Stimulated activated naive CD8-positive, alpha-beta T cell treated with anti-CD3 and anti-CD28 coated beads, Interleukin-15, amount 100 ng/mL, for 72 hours (primary cell): Measurements from ENCODE around the gene SLK.

ENCODE experiments used
- ATAC-seq: fragments of 150-1000 bp; cut with Tn5 transposase; 2 replicates; pipeline ENCODE4 v1.10.0; 2021; ENCODE audit warnings: mild to moderate bottlenecking, moderate library complexity
- DNase-seq, 2 donors: peaks; one replicate each; pipeline ENCODE4 v3.0.0; 2021 to 2022
- H3K27ac Mint-ChIP-seq, 2 donors: one replicate each; pipeline ENCODE4 v1.8.0; 2022; ENCODE audit warnings: mild to moderate bottlenecking in 2 of 2, mixed read lengths in 2 of 2, moderate library complexity in 2 of 2
- H3K27me3 Mint-ChIP-seq: one replicate; pipeline ENCODE4 v1.8.0; 2022; ENCODE audit warnings: mixed read lengths
- H3K4me1 Mint-ChIP-seq: one replicate; pipeline ENCODE4 v1.8.0; 2022; ENCODE audit warnings: mild to moderate bottlenecking, mixed read lengths
- H3K4me3 Mint-ChIP-seq, 2 donors: one replicate each; pipeline ENCODE4 v1.8.0; 2022; ENCODE audit warnings: mild to moderate bottlenecking in 2 of 2, mixed read lengths in 2 of 2, moderate library complexity in 1 of 2
- H3K9me3 Mint-ChIP-seq, 2 donors: one replicate each; pipeline ENCODE4 v1.8.0; 2022; ENCODE audit warnings: mixed read lengths in 2 of 2

Gene SLK

GRCh38 chr10:103968441-103969391 is 1.8 kb downstream of the SLK start:
- Mint-ChIP-seq H3K4me1 (peaks cover 49% of the 10 kb centered on the region), H3K27ac (peak overlapping the region in 1 of 2 donors; percentile 90), H3K27me3 (no peaks in the 10 kb centered on the region), H3K9me3 (no peaks in the 10 kb centered on the region), H3K4me3 (peak overlapping the region; percentile 92 to 97)
- DNase-seq (no peak), ATAC-seq (no peak)

- peak overlapping the region in 1 of 2 donors; percentile 88 for H3K27ac Mint-ChIP-seq
- H3K4me3 Mint-ChIP-seq = peak overlapping the region; percentile 92 to 97
- H3K4me1 Mint-ChIP-seq = peaks cover 54% of the 10 kb centered on the region
- DNase-seq (no peak), ATAC-seq (no peak)
- no peaks in the 10 kb centered on the region for H3K27me3 Mint-ChIP-seq
- H3K9me3 Mint-ChIP-seq = no peaks in the 10 kb centered on the region
These were observed 2.5 kb downstream of the SLK start for GRCh38 chr10:103969436-103969835.

- no peak overlapping the region for H3K27ac Mint-ChIP-seq
- H3K4me1 Mint-ChIP-seq = peaks cover 57% of the 10 kb centered on the region
- DNase-seq (no peak), ATAC-seq (no peak)
- no peaks in the 10 kb centered on the region for H3K27me3 Mint-ChIP-seq
- no peaks in the 10 kb centered on the region for H3K9me3 Mint-ChIP-seq
- peak overlapping the region; percentile 92 to 97 for H3K4me3 Mint-ChIP-seq
These were observed 3.1 kb downstream of the SLK start for GRCh38 chr10:103969857-103970627.

- no peak for ATAC-seq
- Mint-ChIP-seq H3K4me1 (peaks cover 52% of the 10 kb centered on the region), H3K27me3 (no peaks in the 10 kb centered on the region), H3K9me3 (no peaks in the 10 kb centered on the region), H3K4me3 (no peak overlapping the region), H3K27ac (peak overlapping the region in 1 of 2 donors; percentile 2)
- DNase-seq = no peak
These were observed 8.2 kb downstream of the SLK start for GRCh38 chr10:103975169-103975568.

- Mint-ChIP-seq H3K27me3 (no peaks in the 10 kb centered on the region), H3K9me3 (no peaks in the 10 kb centered on the region), H3K4me3 (no peak overlapping the region), H3K4me1 (peaks cover 57% of the 10 kb centered on the region), H3K27ac (no peak overlapping the region)
- DNase-seq = no peak
- no peak for ATAC-seq
These were observed 10.3 kb downstream of the SLK start for GRCh38 chr10:103977204-103977603.

- Mint-ChIP-seq H3K27me3 (no peaks in the 10 kb centered on the region), H3K4me3 (no peak overlapping the region), H3K9me3 (no peaks in the 10 kb centered on the region), H3K4me1 (peaks cover 59% of the 10 kb centered on the region), H3K27ac (no peak overlapping the region)
- ATAC-seq (no peak), DNase-seq (no peak)
These were observed 12.6 kb downstream of the SLK start for GRCh38 chr10:103979530-103979929.

- ATAC-seq (no peak), DNase-seq (no peak)
- Mint-ChIP-seq H3K4me3 (peak overlapping the region in 1 of 2 donors; percentile 7), H3K27ac (no peak overlapping the region), H3K4me1 (peaks cover 61% of the 10 kb centered on the region), H3K27me3 (no peaks in the 10 kb centered on the region), H3K9me3 (no peaks in the 10 kb centered on the region)
These were observed 13.5 kb downstream of the SLK start for GRCh38 chr10:103980288-103980906.

GRCh38 chr10:103982639-103983038 is 15.7 kb downstream of the SLK start:
- Mint-ChIP-seq H3K4me3 (peak overlapping the region in 1 of 2 donors; percentile 40), H3K4me1 (peaks cover 69% of the 10 kb centered on the region)

GRCh38 chr10:103983367-103983911 is 16.5 kb downstream of the SLK start:
- Mint-ChIP-seq H3K9me3 (no peaks in the 10 kb centered on the region), H3K4me1 (peaks cover 74% of the 10 kb centered on the region), H3K27me3 (no peaks in the 10 kb centered on the region), H3K4me3 (peak overlapping the region; percentile 66 to 74), H3K27ac (peak overlapping the region; percentile 43 to 68)
- no peak for DNase-seq
- peak; percentile 82 for ATAC-seq

More at GRCh38 chr10:103982639-103983038, 15.7 kb downstream of the SLK start:
- ATAC-seq (no peak), DNase-seq (no peak)
- Mint-ChIP-seq H3K27me3 (no peaks in the 10 kb centered on the region), H3K9me3 (no peaks in the 10 kb centered on the region), H3K27ac (no peak overlapping the region)

GRCh38 chr10:103985726-103986125 is 18.8 kb downstream of the SLK start:
- no peaks in the 10 kb centered on the region for H3K27me3 Mint-ChIP-seq

GRCh38 chr10:103986360-103986759 is 19.4 kb downstream of the SLK start:
- H3K4me1 Mint-ChIP-seq = peaks cover 68% of the 10 kb centered on the region
- ATAC-seq = peak; percentile 96
- H3K27ac Mint-ChIP-seq = no peak overlapping the region
- H3K4me3 Mint-ChIP-seq = peak overlapping the region in 1 of 2 donors; percentile 27
- DNase-seq = peak; percentile 21 to 68
- H3K9me3 Mint-ChIP-seq = no peaks in the 10 kb centered on the region
- no peaks in the 10 kb centered on the region for H3K27me3 Mint-ChIP-seq

More at GRCh38 chr10:103985726-103986125, 18.8 kb downstream of the SLK start:
- no peak for DNase-seq
- H3K4me1 Mint-ChIP-seq = peaks cover 75% of the 10 kb centered on the region
- H3K27ac Mint-ChIP-seq = no peak overlapping the region
- no peak for ATAC-seq
- H3K9me3 Mint-ChIP-seq = no peaks in the 10 kb centered on the region
- no peak overlapping the region for H3K4me3 Mint-ChIP-seq

GRCh38 chr10:103990121-103990520 is 23.2 kb downstream of the SLK start:
- H3K4me1 Mint-ChIP-seq = peaks cover 39% of the 10 kb centered on the region
- H3K9me3 Mint-ChIP-seq = no peaks in the 10 kb centered on the region
- no peaks in the 10 kb centered on the region for H3K27me3 Mint-ChIP-seq
- DNase-seq = no peak
- no peak for ATAC-seq
- H3K4me3 Mint-ChIP-seq = no peak overlapping the region
- no peak overlapping the region for H3K27ac Mint-ChIP-seq

GRCh38 chr10:103990531-103990930 is 23.6 kb downstream of the SLK start:
- Mint-ChIP-seq H3K9me3 (no peaks in the 10 kb centered on the region), H3K4me1 (peaks cover 36% of the 10 kb centered on the region), H3K27me3 (no peaks in the 10 kb centered on the region), H3K27ac (no peak overlapping the region), H3K4me3 (no peak overlapping the region)
- no peak for ATAC-seq
- DNase-seq = no peak

GRCh38 chr10:103991393-103992128 is 24.6 kb downstream of the SLK start:
- H3K27me3 Mint-ChIP-seq = no peaks in the 10 kb centered on the region
- DNase-seq (no peak), ATAC-seq (no peak)
- H3K4me1 Mint-ChIP-seq = peaks cover 33% of the 10 kb centered on the region
- H3K27ac Mint-ChIP-seq = no peak overlapping the region
- no peaks in the 10 kb centered on the region for H3K9me3 Mint-ChIP-seq
- H3K4me3 Mint-ChIP-seq = no peak overlapping the region

GRCh38 chr10:103995134-103995533 is 28.2 kb downstream of the SLK start:
- DNase-seq (no peak), ATAC-seq (no peak)
- H3K4me3 Mint-ChIP-seq = no peak overlapping the region
- peaks cover 20% of the 10 kb centered on the region for H3K4me1 Mint-ChIP-seq
- no peak overlapping the region for H3K27ac Mint-ChIP-seq
- H3K9me3 Mint-ChIP-seq = no peaks in the 10 kb centered on the region
- H3K27me3 Mint-ChIP-seq = no peaks in the 10 kb centered on the region
